Psoas muscle (tissue), 8 donors: ENCODE measurements around the gene TFAP2D. TPM values are rescaled to one million over a fixed set of nuclear protein-coding genes. Genes with fewer than 3 reads are reported as not detected.

Experiments
- ATAC-seq, 4 donors: fragments of 200-7000 bp; cut with Tn5 transposase; one replicate each; pipeline ENCODE4 v1.9.1; 2020; ENCODE audit warnings: moderate library complexity in 3 of 4, mild to moderate bottlenecking in 2 of 4
- DNase-seq, 2 donors: peaks; one replicate each; pipeline ENCODE4 v3.0.0-alpha.2; 2020
- H3K27ac ChIP-seq: fragments of 200-600 bp; one replicate; pipeline ENCODE4 v1.8.0; 2022
- H3K27me3 ChIP-seq, 3 donors: fragments of 200-600 bp in 1 of 3; one replicate each; pipeline versions ENCODE4 v1.6.1 to v1.8.0; 2013 to 2022; ENCODE audit warnings: low read length in 2 of 3, mild to moderate bottlenecking in 2 of 3, moderate library complexity in 1 of 3; ENCODE audit not compliant: insufficient read depth in 3 of 3
- H3K36me3 ChIP-seq, 2 donors: fragments of 200-600 bp in 1 of 2; one replicate each; pipeline versions ENCODE4 v1.6.1 to v1.8.0; 2013 to 2022; ENCODE audit warnings: low read depth in 1 of 2, mild to moderate bottlenecking in 1 of 2, moderate library complexity in 1 of 2; ENCODE audit not compliant: insufficient read depth in 1 of 2
- H3K4me1 ChIP-seq: fragments of 200-600 bp; one replicate; pipeline ENCODE4 v1.8.0; 2022
- H3K4me3 ChIP-seq: fragments of 200-600 bp; one replicate; pipeline ENCODE4 v1.8.0; 2022; ENCODE audit warnings: mild to moderate bottlenecking
- H3K9me3 ChIP-seq: fragments of 200-600 bp; one replicate; pipeline ENCODE4 v1.8.0; 2022
- CTCF ChIP-seq: fragments of 200-600 bp; IDR thresholded peaks from one replicate; pipeline ENCODE4 v1.8.0; 2022; ENCODE audit warnings: antibody characterized with exemption
- WGBS, 3 donors: extraction: QIAGEN DNeasy Blood & Tissue Kit; methylation state at CpG; one replicate each; pipeline versions ENCODE4 v1.1.6 to v1.1.7; 2013; 5-methylcytosine and 5-hydroxymethylcytosine counted together
- intact Hi-C, 2 donors: fragments of 100-400 bp; cut with DNase I; formaldehyde crosslinking; loops; one replicate each; pipeline versions ENCODE4 v1.11.0 to v1.14.2; 2022
- polyA plus RNA-seq, 3 donors: library from polyadenylated mRNA; stranded (reverse); fragments of 200-250 nt; gene quantifications; one replicate each; pipeline ENCODE4 v1.2.3, GENCODE V29; 2013
- total RNA-seq, 4 donors: library from RNA; stranded (reverse); fragmentation: NEBNext Ultra II Directional in 2 of 4; extraction: Animal tissue kit (Norgen Biotek cat#: 25700) in 2 of 4; gene quantifications; one replicate each; pipeline versions ENCODE4 v1.2.1 to v1.2.4, GENCODE V29; 2021 to 2023
- donor health status: healthy with polysubstance abuse.
- donor health status: DM: no; HTN: no; CAD: no; lungs with moderate emphysema.
- donor health status: Bipolar disorder and iron deficiency.
- donor health status: healthy.
- donor health status: DM: yes; HTN: yes; CAD: no.
- donor health status: DM: no; HTN: no; CAD: no.
- donor health status: DM: no; HTN: no; CAD: no.
- donor health status: DM: yes; HTN: yes; CAD: no.

The TFAP2D gene
- total and polyA plus RNA-seq, 7 donors: not detected

- H3K27me3 ChIP-seq: peaks cover 13 to 51% (median 16%) of the 10 kb centered on the region in 3 donors
- 1 to 2% (median 2%) methylated on average over 19 of the region's 19 CpGs for WGBS, 3 donors
- no peaks in the 10 kb centered on the region for H3K4me1 ChIP-seq
- DNase-seq: no peak
- H3K9me3 ChIP-seq: no peaks in the 10 kb centered on the region
- intact Hi-C loops: no loop called here
- TF ChIP-seq CTCF: no peak
- H3K36me3 ChIP-seq: no peaks in the 10 kb centered on the region
- no peak overlapping the region for H3K27ac ChIP-seq
- ATAC-seq: no peak
- no peak overlapping the region for H3K4me3 ChIP-seq
These were observed 8.7 kb downstream of the TFAP2D start for GRCh38 chr6:50721978-50722377.

- no peak for DNase-seq
- intact Hi-C loops: no loop called here
- Histone ChIP-seq H3K27me3 (peaks cover 14 to 47% (median 14%) of the 10 kb centered on the region in 3 donors), H3K4me1 (no peaks in the 10 kb centered on the region), H3K9me3 (no peaks in the 10 kb centered on the region), H3K27ac (no peak overlapping the region), H3K36me3 (no peaks in the 10 kb centered on the region), H3K4me3 (no peak overlapping the region)
- 3 to 4% (median 3%) methylated on average over 24 of the region's 24 CpGs for WGBS, 3 donors
- no peak for ATAC-seq
- TF ChIP-seq CTCF: no peak
These were observed 9.7 kb downstream of the TFAP2D start for GRCh38 chr6:50722829-50723554.

GRCh38 chr6:50724381-50725124, 11.2 kb downstream of the TFAP2D start:
- DNase-seq: no peak
- WGBS, 3 donors: 2 to 3% (median 2%) methylated on average over 43 of the region's 43 CpGs

GRCh38 chr6:50734488-50734887, 21.2 kb downstream of the TFAP2D start:
- H3K4me1 ChIP-seq: no peaks in the 10 kb centered on the region
- ATAC-seq (no peak), DNase-seq (no peak)
- intact Hi-C loops: no loop called here
- no peak overlapping the region for H3K4me3 ChIP-seq
- WGBS, 3 donors: 68 to 88% (median 87%) methylated on average over 3 of the region's 3 CpGs
- TF ChIP-seq CTCF: no peak
- no peaks in the 10 kb centered on the region for H3K9me3 ChIP-seq
- H3K27me3 ChIP-seq: no peaks in the 10 kb centered on the region
- H3K36me3 ChIP-seq: no peaks in the 10 kb centered on the region
- no peak overlapping the region for H3K27ac ChIP-seq

More at GRCh38 chr6:50724381-50725124, 11.2 kb downstream of the TFAP2D start:
- H3K27ac ChIP-seq: no peak overlapping the region
- intact Hi-C loops: no loop called here
- no peak for TF ChIP-seq CTCF
- peaks cover 14 to 42% (median 14%) of the 10 kb centered on the region in 3 donors for H3K27me3 ChIP-seq
- no peaks in the 10 kb centered on the region for H3K36me3 ChIP-seq
- H3K4me3 ChIP-seq: no peak overlapping the region
- no peaks in the 10 kb centered on the region for H3K4me1 ChIP-seq
- no peaks in the 10 kb centered on the region for H3K9me3 ChIP-seq
- no peak for ATAC-seq
